Mucosa of descending colon (tissue), 3 donors: Measurements from ENCODE around the gene DPYD. TPM values are rescaled to one million over a fixed set of nuclear protein-coding genes. Genes with fewer than 3 reads are reported as not detected.

Experiments used
- ATAC-seq: fragments of 200-7000 bp; cut with Tn5 transposase; one replicate; pipeline ENCODE4 v1.9.1; 2020; ENCODE audit warnings: mild to moderate bottlenecking, moderate library complexity
- DNase-seq, 3 donors: peaks; one replicate each; pipeline ENCODE4 v3.0.0-alpha.2; 2020
- H3K36me3 ChIP-seq: fragments of 200-600 bp; one replicate; pipeline ENCODE4 v1.8.0; 2021; ENCODE audit warnings: low read depth, mild to moderate bottlenecking
- H3K4me1 ChIP-seq: fragments of 200-600 bp; one replicate; pipeline ENCODE4 v1.8.0; 2021; ENCODE audit warnings: low read depth, mild to moderate bottlenecking
- H3K4me3 ChIP-seq: fragments of 200-600 bp; one replicate; pipeline ENCODE4 v1.8.0; 2021; ENCODE audit warnings: mild to moderate bottlenecking
- H3K9me3 ChIP-seq: fragments of 200-600 bp; one replicate; pipeline ENCODE4 v1.8.0; 2021; ENCODE audit warnings: mild to moderate bottlenecking
- intact Hi-C, 2 donors: fragments of 100-400 bp; cut with DNase I in 1 of 2; cut with micrococcal nuclease in 1 of 2; formaldehyde crosslinking; loops; one replicate each; pipeline versions ENCODE4 v1.11.0 to v1.11.1; 2022; cut with DNase I, micrococcal nuclease
- total RNA-seq, 3 donors: library from RNA; stranded (reverse); fragmentation: NEBNext Ultra II Directional in 2 of 3; extraction: Animal tissue kit (Norgen Biotek cat#: 25700) in 2 of 3; gene quantifications; one replicate each; pipeline versions ENCODE4 v1.2.1 to v1.2.4, GENCODE V29; 2021 to 2023
- TF ChIP-seq, protein P1 (sequence below): fragments of 200-600 bp; IDR thresholded peaks from one replicate; pipeline ENCODE4 v1.8.0; 2022; ENCODE audit warnings: antibody characterized with exemption, mild to moderate bottlenecking
- donor health status: DM: no; HTN: no; CAD: no; lungs with moderate emphysema.
- donor health status: DM: no; HTN: no; CAD: no.
- donor health status: DM: no; HTN: yes; CAD: no.

Gene DPYD
- total RNA-seq, 3 donors from 2014 or later, result 13.8 to 33.3 (median 19.7) TPM

DNA sequence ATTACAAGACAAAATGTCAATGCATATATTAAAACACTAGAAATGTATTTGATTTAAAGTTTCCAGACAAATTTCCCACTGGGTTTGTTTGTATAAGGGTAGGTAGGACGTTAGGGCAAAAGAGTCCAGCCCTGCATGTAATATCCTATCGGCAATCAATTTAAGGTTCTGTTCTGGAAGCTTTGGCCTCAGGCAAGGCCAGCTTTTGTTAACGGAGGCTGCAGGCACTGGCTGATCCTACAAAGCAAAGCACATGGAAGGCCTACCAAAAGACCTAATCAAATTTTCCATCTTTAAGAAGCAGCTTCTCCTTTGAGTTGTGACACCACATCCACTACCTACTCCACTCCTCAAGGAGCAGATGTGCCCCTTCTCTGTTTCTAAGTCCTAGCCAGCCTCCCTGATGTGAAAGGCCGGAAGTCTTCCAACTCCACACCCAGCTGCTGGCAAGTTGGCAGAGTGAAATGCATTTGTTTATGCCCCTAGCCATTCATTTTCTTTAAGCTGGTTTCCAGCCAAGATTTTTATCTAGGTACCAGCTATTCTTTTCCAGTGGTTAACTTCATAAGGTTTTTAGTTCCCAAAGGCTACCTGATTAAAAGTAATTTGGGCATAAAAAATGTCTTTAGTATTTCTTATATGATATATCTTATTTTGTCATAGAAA, 746.7 kb downstream of the DPYD start:
- intact Hi-C loops, result no loop called here
- ATAC-seq, result no peak
- no peaks in the 10 kb centered on the region for H3K9me3 ChIP-seq
- TF ChIP-seq, protein P1, sequence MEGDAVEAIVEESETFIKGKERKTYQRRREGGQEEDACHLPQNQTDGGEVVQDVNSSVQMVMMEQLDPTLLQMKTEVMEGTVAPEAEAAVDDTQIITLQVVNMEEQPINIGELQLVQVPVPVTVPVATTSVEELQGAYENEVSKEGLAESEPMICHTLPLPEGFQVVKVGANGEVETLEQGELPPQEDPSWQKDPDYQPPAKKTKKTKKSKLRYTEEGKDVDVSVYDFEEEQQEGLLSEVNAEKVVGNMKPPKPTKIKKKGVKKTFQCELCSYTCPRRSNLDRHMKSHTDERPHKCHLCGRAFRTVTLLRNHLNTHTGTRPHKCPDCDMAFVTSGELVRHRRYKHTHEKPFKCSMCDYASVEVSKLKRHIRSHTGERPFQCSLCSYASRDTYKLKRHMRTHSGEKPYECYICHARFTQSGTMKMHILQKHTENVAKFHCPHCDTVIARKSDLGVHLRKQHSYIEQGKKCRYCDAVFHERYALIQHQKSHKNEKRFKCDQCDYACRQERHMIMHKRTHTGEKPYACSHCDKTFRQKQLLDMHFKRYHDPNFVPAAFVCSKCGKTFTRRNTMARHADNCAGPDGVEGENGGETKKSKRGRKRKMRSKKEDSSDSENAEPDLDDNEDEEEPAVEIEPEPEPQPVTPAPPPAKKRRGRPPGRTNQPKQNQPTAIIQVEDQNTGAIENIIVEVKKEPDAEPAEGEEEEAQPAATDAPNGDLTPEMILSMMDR, result no peak
- no peaks in the 10 kb centered on the region for H3K4me1 ChIP-seq
- no peaks in the 10 kb centered on the region for H3K36me3 ChIP-seq
- no peak overlapping the region for H3K4me3 ChIP-seq
- DNase-seq, result no peak

DNA sequence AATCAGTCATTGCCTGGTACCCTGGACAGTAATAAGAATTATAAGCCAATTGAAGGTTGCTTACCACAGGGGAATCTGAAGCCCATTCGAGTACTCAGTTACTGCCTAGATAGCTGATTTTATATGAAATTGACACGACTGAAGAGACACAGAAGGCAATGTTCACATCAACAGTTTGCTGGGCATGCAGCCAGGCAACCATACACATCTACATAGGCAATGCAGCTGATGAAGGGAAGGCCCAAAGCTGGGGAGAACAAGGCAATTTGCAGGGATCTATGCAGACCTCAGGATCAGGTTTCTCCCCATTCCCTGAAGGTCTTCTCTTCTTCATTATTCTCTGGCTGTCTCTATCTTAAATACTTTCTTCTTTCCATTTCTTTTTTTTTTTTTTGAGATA, 750.5 kb downstream of the DPYD start:
- H3K36me3 ChIP-seq, result no peaks in the 10 kb centered on the region
- intact Hi-C loops, result no loop called here
- H3K4me1 ChIP-seq, result no peaks in the 10 kb centered on the region
- H3K9me3 ChIP-seq, result no peaks in the 10 kb centered on the region
- no peak for ATAC-seq
- TF ChIP-seq, protein P1, result no peak
- DNase-seq, result no peak
- no peak overlapping the region for H3K4me3 ChIP-seq

DNA sequence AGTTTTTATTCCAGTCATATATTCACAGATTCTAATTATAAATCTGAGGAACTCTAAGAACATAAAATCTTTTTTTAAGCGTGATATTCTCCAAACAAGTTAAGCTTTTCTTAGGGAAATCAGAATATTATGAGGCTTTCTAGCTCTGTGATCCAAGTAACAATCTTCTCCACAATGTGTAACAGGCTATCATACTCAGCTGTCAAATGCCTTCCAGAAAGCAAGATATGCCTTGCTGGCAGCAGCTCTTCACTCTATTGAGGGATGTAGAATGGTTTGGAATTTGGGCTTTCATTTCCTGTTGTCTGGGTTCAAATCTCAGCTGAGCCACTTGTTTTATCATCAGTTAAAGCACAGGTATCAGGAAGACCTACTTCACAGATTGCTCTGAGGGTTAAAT, 752.8 kb downstream of the DPYD start:
- no peaks in the 10 kb centered on the region for H3K4me1 ChIP-seq
- TF ChIP-seq, protein P1, result no peak
- DNase-seq, result no peak
- no peaks in the 10 kb centered on the region for H3K36me3 ChIP-seq
- no peaks in the 10 kb centered on the region for H3K9me3 ChIP-seq
- H3K4me3 ChIP-seq, result no peak overlapping the region
- intact Hi-C loops, result no loop called here
- no peak for ATAC-seq

DNA sequence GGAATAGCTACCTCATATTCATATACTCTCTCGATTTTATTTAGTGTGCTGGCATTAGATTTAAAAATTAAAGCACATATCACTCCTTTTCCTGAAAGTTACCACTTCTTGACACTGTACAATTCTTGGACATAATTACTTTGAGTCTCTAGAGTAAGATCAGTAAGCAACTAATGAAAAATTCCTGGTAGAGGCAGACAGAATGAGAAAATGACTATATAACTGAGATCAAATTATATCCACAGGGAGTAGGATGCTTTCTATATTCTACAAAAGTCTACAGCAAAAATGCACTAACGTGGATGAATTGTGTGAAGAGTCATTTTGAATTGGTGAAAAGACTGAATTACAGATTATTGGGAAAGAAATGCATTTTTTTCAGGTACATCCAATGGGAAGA, 753.6 kb downstream of the DPYD start:
- H3K4me1 ChIP-seq, result no peaks in the 10 kb centered on the region
- no peak overlapping the region for H3K4me3 ChIP-seq
- DNase-seq (no peak), ATAC-seq (no peak)
- no peaks in the 10 kb centered on the region for H3K36me3 ChIP-seq
- TF ChIP-seq, protein P1, result no peak
- H3K9me3 ChIP-seq, result no peaks in the 10 kb centered on the region
- intact Hi-C loops, result no loop called here

DNA sequence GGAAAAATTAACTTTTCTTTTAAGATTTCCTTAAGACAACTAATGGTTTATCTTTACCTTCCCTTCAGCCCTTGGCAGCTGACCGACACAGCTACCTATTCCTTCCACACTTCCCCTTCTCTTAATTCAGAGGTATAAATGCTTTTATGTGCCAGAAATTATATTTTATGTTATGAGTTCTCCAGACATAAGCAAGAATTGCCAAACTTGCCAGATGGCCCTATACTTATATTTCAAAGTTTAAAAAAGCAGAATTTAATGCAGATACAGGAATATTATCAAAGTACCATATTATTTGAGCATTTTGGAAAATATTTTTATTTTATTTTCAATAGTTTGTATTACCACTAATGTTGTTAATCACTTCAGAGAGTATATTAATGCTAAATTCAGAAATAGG, 754.2 kb downstream of the DPYD start:
- intact Hi-C loops, result no loop called here
- no peaks in the 10 kb centered on the region for H3K4me1 ChIP-seq
- no peak overlapping the region for H3K4me3 ChIP-seq
- no peaks in the 10 kb centered on the region for H3K9me3 ChIP-seq
- DNase-seq (no peak), ATAC-seq (no peak)
- TF ChIP-seq, protein P1, result no peak
- H3K36me3 ChIP-seq, result no peaks in the 10 kb centered on the region

DNA sequence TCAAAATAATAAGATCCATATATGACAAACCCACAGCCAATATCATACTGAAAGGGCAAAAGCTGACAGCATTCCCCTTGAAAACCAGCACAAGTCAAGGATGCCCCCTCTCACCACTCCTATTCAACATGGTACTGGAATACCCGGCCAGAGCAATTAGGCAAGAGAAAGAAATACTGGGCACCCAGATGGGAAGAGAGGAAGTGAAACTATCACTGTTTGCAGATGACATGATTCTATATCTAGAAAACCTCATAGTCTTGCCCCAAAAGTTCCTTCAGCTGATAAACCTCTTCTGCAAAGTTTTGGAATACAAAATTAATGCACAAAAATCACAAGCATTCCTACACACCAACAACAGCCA, 756.6 kb downstream of the DPYD start:
- DNase-seq (no peak), ATAC-seq (no peak)
- no peaks in the 10 kb centered on the region for H3K36me3 ChIP-seq
- TF ChIP-seq, protein P1, result no peak
- no peaks in the 10 kb centered on the region for H3K4me1 ChIP-seq
- intact Hi-C loops, result no loop called here
- no peaks in the 10 kb centered on the region for H3K9me3 ChIP-seq
- H3K4me3 ChIP-seq, result no peak overlapping the region
